Large intestine (tissue), 1 donor: ENCODE results near the gene FAHD2B. TPM values are rescaled to one million over a fixed set of nuclear protein-coding genes. Genes with fewer than 3 reads are reported as not detected.

Experiments
- polyA plus RNA-seq: library from polyadenylated mRNA; unstranded; fragments of 120-200 nt; gene quantifications from one replicate; pipeline ENCODE4 v1.2.1, GENCODE V29; 2013

The FAHD2B gene
- polyA plus RNA-seq, 1 donor: 13.1 TPM

Other genes with a start within 250 kb of the FAHD2B start
- gene ANKRD39, start 236.9 kb downstream of the FAHD2B start, polyA plus RNA-seq: 9.6 TPM
- 28.2 TPM for gene SEMA4C, start 224.8 kb downstream of the FAHD2B start, polyA plus RNA-seq
- gene FAM178B, start 108.3 kb downstream of the FAHD2B start, polyA plus RNA-seq: 0.58 TPM
- gene ANKRD36, start 18.3 kb upstream of the FAHD2B start, polyA plus RNA-seq: 14.3 TPM